Fibroblast of lung (primary cell): ENCODE measurements around the gene HAPLN2. TPM values are rescaled to one million over a fixed set of nuclear protein-coding genes. Genes with fewer than 3 reads are reported as not detected.

ENCODE experiments used
- DNase-seq, 2 donors: peaks; one replicate each; pipeline versions ENCODE4 v3.0.0 to v3.0.0-alpha.2; 2010; ENCODE audit warnings: low read depth in 2 of 2
- H2AFZ ChIP-seq: 2 replicates; pipeline ENCODE4 v1.5.1; 2012; ENCODE audit warnings: low read length, control low read depth, inconsistent platforms
- H3K27ac ChIP-seq: 2 replicates; pipeline ENCODE4 v1.5.1; 2011; ENCODE audit warnings: low read length, control low read depth; ENCODE audit not compliant: insufficient read depth
- H3K27me3 ChIP-seq: 2 replicates; pipeline ENCODE4 v1.5.1; 2011; ENCODE audit warnings: mild to moderate bottlenecking, low read length; ENCODE audit not compliant: control insufficient read depth, insufficient read depth
- H3K36me3 ChIP-seq: 2 replicates; pipeline ENCODE4 v1.5.1; 2011; ENCODE audit warnings: low read length; ENCODE audit not compliant: control insufficient read depth, insufficient read depth
- H3K4me1 ChIP-seq: 2 replicates; pipeline ENCODE4 v1.5.1; 2011; ENCODE audit warnings: low read length; ENCODE audit not compliant: control insufficient read depth, insufficient read depth; ENCODE audit errors: extremely low read depth
- H3K4me2 ChIP-seq: 2 replicates; pipeline ENCODE4 v1.5.1; 2011; ENCODE audit warnings: low read length, control low read depth; ENCODE audit not compliant: insufficient read depth; ENCODE audit errors: extremely low read depth
- H3K4me3 ChIP-seq, 4 experiments: fragments of 200-600 bp in 1 of 4; sonication (generic) in 1 of 4; replicated peaks in 1 of 4; 2 replicates each; pipeline ENCODE4 v1.5.1; 2011 to 2016; ENCODE audit warnings: low read length in 4 of 4, low read depth in 3 of 4, mild to moderate bottlenecking in 3 of 4, control low read depth in 2 of 4, inconsistent platforms in 1 of 4, mixed read lengths in 1 of 4; ENCODE audit not compliant: insufficient read depth in 1 of 4; ENCODE audit errors: control extremely low read depth in 1 of 4
- H3K79me2 ChIP-seq: 2 replicates; pipeline ENCODE4 v1.5.1; 2012; ENCODE audit warnings: mild to moderate bottlenecking, low read length, inconsistent platforms; ENCODE audit not compliant: control insufficient read depth, insufficient read depth
- H3K9ac ChIP-seq: 2 replicates; pipeline ENCODE4 v1.5.1; 2011; ENCODE audit warnings: mild to moderate bottlenecking, low read length, control low read depth; ENCODE audit not compliant: insufficient read depth
- H3K9me3 ChIP-seq: 2 replicates; pipeline ENCODE4 v1.5.1; 2012; ENCODE audit warnings: low read depth, low read length; ENCODE audit not compliant: control insufficient read depth, insufficient read depth
- H4K20me1 ChIP-seq: 2 replicates; pipeline ENCODE4 v1.5.1; 2011; ENCODE audit warnings: low read length; ENCODE audit not compliant: control insufficient read depth, insufficient read depth; ENCODE audit errors: extremely low read depth
- CTCF ChIP-seq, 2 donors: IDR thresholded peaks in 1 of 2; conservative IDR thresholded peaks in 1 of 2; 1 replicate in 1 of 2; 2 replicates in 1 of 2; pipeline ENCODE4 v1.5.1; 2011 to 2012; ENCODE audit warnings: low read length in 2 of 2, control low read depth in 1 of 2, inconsistent platforms in 1 of 2, low read depth in 1 of 2, mild to moderate bottlenecking in 1 of 2
- EZH2 ChIP-seq: IDR thresholded peaks from 2 replicates; pipeline ENCODE4 v1.5.1; 2012; ENCODE audit warnings: low read length, control low read depth, mild to moderate bottlenecking; ENCODE audit errors: missing control alignments
- polyA plus RNA-seq, 2 donors: library from polyadenylated mRNA; depleted of rRNA in 1 of 2; stranded (reverse) in 1 of 2; unstranded in 1 of 2; fragments of >200 nt; gene quantifications; 2 replicates each; pipeline ENCODE4 v1.2.1, GENCODE V29; 2011 to 2012; ENCODE audit warnings: missing spikeins in 1 of 2
- total RNA-seq: library from RNA; depleted of rRNA; stranded (reverse); fragments of >200 nt; gene quantifications from 2 replicates; pipeline ENCODE4 v1.2.1, GENCODE V29; 2014

HAPLN2 gene
- total and polyA plus RNA-seq, 2 donors (not counting 1 experiment from before 2014, with no cell fraction given), result not detected

- Histone ChIP-seq H3K9ac (no peak overlapping the region), H3K4me2 (peak overlapping the region; percentile 89), H3K9me3 (no peaks in the 10 kb centered on the region), H2AFZ (no peak overlapping the region), H3K36me3 (no peaks in the 10 kb centered on the region), H3K4me1 (peaks cover 23% of the 10 kb centered on the region), H4K20me1 (no peaks in the 10 kb centered on the region), H3K79me2 (no peaks in the 10 kb centered on the region), H3K27me3 (peaks cover 16% of the 10 kb centered on the region), H3K4me3 (peak overlapping the region in 3 of 4 experiments; percentile 18 to 47 (median 31)), H3K27ac (no peak overlapping the region)
- peak; percentile 30 to 58 for DNase-seq
- TF ChIP-seq EZH2 (peak; percentile 78), CTCF (conservative IDR thresholded peaks at IDR 0.05 in 1 of 2, IDR thresholded peaks at IDR 0.05 in 1 of 2; ENCODE audit: low read depth in 1 of 2, low read length in 2 of 2) (peak; percentile 89 to 92)
Observed at GRCh38 chr1:156656806-156657740, 37.9 kb downstream of the HAPLN2 start.

- no peaks in the 10 kb centered on the region for H3K79me2 ChIP-seq
- H3K36me3 ChIP-seq, result no peaks in the 10 kb centered on the region
- H3K9ac ChIP-seq, result no peak overlapping the region
- peaks cover 16% of the 10 kb centered on the region for H3K27me3 ChIP-seq
- peaks cover 30% of the 10 kb centered on the region for H3K4me1 ChIP-seq
- TF ChIP-seq EZH2, result no peak
- no peak for TF ChIP-seq CTCF (conservative IDR thresholded peaks at IDR 0.05 in 1 of 2, IDR thresholded peaks at IDR 0.05 in 1 of 2; ENCODE audit: low read depth in 1 of 2, low read length in 2 of 2)
- no peak overlapping the region for H3K4me2 ChIP-seq
- peak overlapping the region in 1 of 4 experiments; percentile 47 for H3K4me3 ChIP-seq
- no peak overlapping the region for H3K27ac ChIP-seq
- no peak overlapping the region for H2AFZ ChIP-seq
- H3K9me3 ChIP-seq, result no peaks in the 10 kb centered on the region
- no peak for DNase-seq
- H4K20me1 ChIP-seq, result no peaks in the 10 kb centered on the region
Observed at GRCh38 chr1:156657741-156658319, 38.6 kb downstream of the HAPLN2 start.

- Histone ChIP-seq H3K27me3 (peaks cover 16% of the 10 kb centered on the region), H3K79me2 (no peaks in the 10 kb centered on the region), H3K4me1 (peaks cover 37% of the 10 kb centered on the region), H4K20me1 (no peaks in the 10 kb centered on the region), H3K4me2 (no peak overlapping the region), H3K4me3 (no peak overlapping the region), H3K9ac (no peak overlapping the region), H3K36me3 (no peaks in the 10 kb centered on the region), H3K9me3 (no peaks in the 10 kb centered on the region), H3K27ac (no peak overlapping the region), H2AFZ (no peak overlapping the region)
- DNase-seq, result no peak
- TF ChIP-seq EZH2, result no peak
- no peak for TF ChIP-seq CTCF (conservative IDR thresholded peaks at IDR 0.05 in 1 of 2, IDR thresholded peaks at IDR 0.05 in 1 of 2; ENCODE audit: low read depth in 1 of 2, low read length in 2 of 2)
Observed at GRCh38 chr1:156658496-156658895, 39.3 kb downstream of the HAPLN2 start.
